Gastroesophageal sphincter (tissue), 3 donors: ENCODE data around the gene TMEM141.
A peak's percentile ranks its signal among the peaks of the same experiment; 100 is the strongest.

Experiments used
- CTCF ChIP-seq, 4 experiments: fragments of 200-600 bp in 2 of 4; fragments of 450-650 bp in 2 of 4; sonication (generic) in 1 of 4; IDR thresholded peaks; one replicate each; pipeline ENCODE4 v1.5.1; 2017 to 2019; ENCODE audit warnings: antibody characterized with exemption in 4 of 4, mild to moderate bottlenecking in 2 of 4, moderate library complexity in 2 of 4
- POLR2A ChIP-seq, 2 donors: fragments of 450-650 bp; IDR thresholded peaks; one replicate each; pipeline ENCODE4 v1.6.1; 2017; ENCODE audit warnings: antibody characterized with exemption in 2 of 2, mild to moderate bottlenecking in 2 of 2, moderate library complexity in 1 of 2

- TF ChIP-seq POLR2A (IDR thresholded peaks at IDR 0.05) (no peak), CTCF (IDR thresholded peaks at IDR 0.05) (peak in 3 of 4 experiments; percentile 13 to 62 (median 38))
These were observed 21.4 kb upstream of the TMEM141 start for GRCh38 chr9:136769710-136770191.
